Suppressor macrophage treated with lipopolysaccharide for 4 hours (primary cell): Measurements from ENCODE around the gene SLC26A6.

Experiments
- DNase-seq: peaks from one replicate; pipeline ENCODE4 v3.0.0-alpha.2; 2020

Gene SLC26A6

GRCh38 chr3:48661501-48662144, 26.4 kb upstream of the SLC26A6 start:
- peak; percentile 64 for DNase-seq

- DNase-seq, result no peak
Measured at GRCh38 chr3:48660800-48661400, 25.6 kb upstream of the SLC26A6 start.

DNA sequence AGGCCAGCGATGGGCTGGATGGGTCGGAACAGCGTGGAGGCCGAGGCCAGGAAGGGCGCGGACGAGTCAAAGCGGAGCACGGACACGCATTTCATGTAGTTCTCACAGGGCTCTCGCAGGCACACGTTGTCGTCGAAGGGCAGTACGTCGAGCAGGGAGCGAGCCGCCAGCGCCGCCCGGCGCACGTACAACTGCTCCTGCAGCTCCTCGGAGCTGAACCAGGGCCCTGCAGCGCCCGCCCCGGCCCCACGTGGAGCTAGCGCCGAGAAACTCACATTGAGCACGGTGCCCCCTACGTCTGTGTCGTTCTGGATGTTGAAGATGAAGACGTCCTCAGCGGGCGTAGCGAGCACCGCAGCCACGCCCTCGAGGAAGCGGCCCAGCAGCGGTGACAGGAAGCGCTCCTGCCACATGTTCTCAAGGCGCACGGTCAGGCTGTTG, 21.6 kb upstream of the SLC26A6 start:
- DNase-seq, result no peak

DNA sequence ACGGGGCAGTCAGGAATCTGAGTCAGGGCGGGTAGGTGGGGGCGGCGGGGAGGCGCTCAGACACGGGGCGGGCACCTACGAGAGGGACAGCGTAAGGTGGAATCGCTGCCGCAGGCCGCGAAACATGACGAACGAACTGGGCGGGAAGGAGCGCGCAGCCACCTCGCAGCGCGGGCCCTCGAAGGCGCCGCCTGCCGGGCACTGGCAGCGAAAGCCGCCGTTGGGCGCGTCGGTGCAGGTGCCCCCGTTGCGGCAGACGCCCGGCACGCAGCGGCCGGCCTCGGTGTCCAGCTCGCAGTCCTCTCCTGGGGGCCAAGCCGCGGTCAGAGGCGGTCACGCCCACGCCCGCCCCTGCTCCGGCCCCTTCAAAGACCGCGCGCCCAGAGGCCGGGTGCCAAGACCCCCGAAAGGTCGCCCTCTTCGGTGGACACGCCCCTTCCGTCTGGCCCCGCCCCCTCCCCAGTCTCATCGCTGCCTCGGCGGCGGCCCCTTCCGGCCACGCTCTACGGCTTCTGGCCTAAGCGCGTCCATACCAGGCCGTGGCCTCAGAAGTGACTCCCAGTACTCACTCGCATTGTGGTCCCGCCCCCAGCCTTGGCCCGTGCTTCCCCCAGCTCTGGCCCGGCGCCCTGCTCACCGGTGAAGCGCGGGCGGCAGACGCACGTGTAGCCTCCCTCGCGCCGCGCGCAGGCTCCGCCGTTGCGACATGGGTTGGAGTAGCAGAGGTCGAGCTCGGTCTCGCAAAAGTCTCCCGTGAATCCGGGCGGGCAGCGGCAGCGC, 21.0 kb upstream of the SLC26A6 start:
- DNase-seq, result peak; percentile 79

DNA sequence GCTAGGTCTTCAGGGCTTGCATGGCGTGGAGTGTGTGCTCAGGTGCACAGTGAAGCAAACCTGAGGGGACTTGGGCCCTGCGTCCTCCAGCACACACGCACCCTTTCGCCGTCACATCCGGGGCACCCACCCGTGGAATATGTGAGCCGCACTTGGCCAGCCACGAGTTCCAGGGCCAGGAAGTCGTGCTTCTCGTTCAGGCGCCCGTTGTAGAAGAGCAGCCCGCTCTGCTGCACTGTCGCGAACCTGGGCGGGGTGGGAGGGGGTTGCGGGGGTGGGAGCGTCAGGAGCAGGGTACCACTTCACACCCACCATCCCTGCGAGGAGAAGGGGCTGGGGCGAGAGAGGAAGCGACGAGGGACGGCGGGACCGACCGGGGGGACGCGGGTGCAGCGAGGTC, 20.3 kb upstream of the SLC26A6 start:
- DNase-seq, result no peak

DNA sequence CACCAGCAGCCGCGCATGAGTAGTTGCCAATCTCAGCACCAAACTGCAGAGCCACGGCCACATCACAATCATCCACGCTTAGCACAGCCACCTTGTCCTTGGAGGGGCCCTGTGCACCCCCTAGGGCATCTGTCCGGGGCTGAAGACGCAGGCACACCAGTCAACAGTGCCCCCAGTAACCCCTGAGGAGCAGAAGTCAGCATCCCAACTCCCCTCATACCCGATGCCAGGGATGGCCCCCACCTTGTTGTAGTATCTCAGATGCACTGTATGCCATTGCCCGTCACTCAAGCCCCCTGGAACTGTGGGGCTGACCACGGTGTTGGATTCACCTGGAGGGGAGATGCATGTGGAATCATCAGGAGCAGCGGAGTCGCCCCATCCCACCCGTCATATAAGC, 19.8 kb upstream of the SLC26A6 start:
- no peak for DNase-seq

GRCh38 chr3:48652923-48653715, 17.9 kb upstream of the SLC26A6 start:
- DNase-seq, result no peak

- no peak for DNase-seq
Measured at GRCh38 chr3:48651771-48652170, 16.5 kb upstream of the SLC26A6 start.

DNA sequence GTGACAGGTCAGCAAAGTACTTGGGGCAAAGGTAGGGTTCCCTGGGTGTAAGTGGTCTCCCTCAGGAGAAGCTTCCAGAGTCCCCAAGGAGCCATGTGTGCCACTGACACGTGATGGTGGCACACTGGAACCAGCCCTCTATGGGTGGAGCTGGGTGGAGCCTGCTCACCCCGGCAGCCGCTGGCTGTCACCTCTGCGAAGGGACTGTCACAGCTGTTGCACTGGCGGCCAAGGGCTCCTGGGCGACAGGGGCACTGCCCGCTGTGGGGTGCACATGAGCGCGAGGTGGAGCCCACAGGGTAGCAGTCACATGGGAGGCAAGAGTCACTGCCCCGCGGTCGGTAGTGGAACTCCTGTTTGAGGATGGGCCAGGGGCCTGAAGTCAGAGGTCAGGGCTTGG, 15.5 kb upstream of the SLC26A6 start:
- no peak for DNase-seq

GRCh38 chr3:48648188-48648850, 13.1 kb upstream of the SLC26A6 start:
- no peak for DNase-seq

GRCh38 chr3:48647714-48648113, 12.5 kb upstream of the SLC26A6 start:
- no peak for DNase-seq

- DNase-seq, result no peak
Measured at GRCh38 chr3:48644898-48645760, 9.9 kb upstream of the SLC26A6 start.

DNA sequence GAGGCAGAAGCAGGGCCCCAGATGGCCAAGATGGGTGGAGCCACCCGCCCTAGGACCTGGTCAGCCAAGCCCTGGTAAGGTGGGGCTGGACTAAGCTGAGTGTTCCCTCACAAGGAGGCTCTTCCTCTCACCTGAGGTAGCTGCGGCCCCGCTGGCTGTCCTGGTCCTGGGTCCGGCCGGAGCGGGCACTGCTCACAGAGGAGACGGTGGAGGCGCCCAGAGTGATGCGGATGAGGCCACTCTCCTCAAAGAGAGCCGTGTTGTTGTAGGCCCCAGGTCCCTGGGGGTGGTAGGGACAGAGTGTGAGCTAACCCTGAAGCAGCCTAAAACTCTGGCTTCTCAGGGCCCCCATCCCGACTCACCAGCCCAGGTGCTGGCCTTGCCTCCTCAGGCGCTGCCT, 7.3 kb upstream of the SLC26A6 start:
- no peak for DNase-seq

DNA sequence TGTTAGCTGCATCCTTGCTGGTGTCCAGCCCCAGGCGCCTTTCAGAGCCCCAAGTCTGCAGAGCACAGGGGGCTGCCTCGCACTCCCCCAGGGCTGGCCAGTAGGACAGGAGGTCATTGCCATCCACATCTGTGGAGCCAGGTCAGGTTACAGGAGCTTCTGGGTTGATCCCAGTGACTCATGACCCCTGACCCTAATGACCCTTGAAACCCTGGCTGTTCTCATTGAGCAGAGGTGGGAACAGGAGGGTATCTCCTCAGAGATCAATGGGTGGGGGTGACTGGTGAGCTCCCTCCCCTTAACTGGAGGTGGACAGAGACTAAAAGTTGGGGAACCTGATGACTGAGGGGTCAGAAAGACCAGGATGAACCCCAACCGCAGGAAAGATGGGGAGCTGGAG, 6.1 kb upstream of the SLC26A6 start:
- no peak for DNase-seq

- DNase-seq, result no peak
Measured at GRCh38 chr3:48639944-48640606, 4.8 kb upstream of the SLC26A6 start.

GRCh38 chr3:48637305-48637704, 2.0 kb upstream of the SLC26A6 start:
- DNase-seq, result no peak

DNA sequence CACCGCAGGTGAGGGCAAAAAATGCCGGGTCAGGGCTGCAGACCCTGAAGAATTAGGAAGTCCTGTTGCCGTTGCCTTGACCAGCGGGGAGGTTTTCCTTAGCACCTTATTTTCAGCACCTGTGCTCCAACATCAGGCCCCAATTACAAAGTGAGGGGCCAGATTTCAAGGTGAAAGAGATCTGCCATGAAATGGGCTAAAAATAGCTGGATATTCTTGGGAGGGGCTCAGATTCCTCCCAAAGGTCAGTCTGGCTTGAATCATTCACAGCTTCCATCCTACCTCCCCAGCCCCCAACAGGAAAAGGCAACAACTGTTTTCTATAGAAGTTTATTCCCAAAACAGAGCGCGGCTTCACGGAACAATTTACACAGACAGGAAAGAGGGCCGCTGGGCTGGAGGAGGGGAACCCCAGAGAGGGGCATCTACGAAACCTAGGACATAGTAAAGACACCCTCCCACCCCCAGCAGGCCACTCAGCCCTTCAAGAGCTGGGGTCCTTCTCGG, 941 bp upstream of the SLC26A6 start:
- no peak for DNase-seq

DNA sequence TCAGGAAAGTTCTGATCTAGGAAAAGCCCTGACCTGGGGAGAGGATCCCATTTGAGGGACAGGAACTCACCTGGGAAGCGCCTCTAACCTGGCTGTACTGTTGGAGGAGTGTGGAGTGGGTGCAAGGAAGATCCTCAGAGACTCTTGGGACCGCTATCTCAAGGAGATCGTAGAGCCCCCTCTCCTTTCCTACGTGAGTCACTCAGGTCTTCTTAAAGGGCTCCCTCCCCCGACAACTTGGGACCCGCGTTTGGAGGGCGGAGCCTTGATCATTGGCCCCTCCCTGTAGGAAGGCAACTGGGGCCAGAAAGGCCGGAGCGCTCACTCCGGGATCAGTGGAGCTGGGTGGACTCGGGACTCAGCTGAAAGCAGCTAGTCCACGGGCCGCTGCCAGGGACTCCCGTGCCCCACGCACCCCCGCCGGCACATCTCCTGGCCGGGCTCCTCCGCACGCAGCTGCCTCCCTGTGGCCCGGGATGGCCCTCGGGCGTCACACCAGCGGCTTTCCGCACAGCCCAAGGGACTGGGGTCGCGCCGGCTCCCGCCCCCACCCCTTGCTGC, 520 bp downstream of the SLC26A6 start:
- DNase-seq, result peak; percentile 45

GRCh38 chr3:48633743-48634142, 1.5 kb downstream of the SLC26A6 start:
- DNase-seq, result no peak

- no peak for DNase-seq
Measured at GRCh38 chr3:48633256-48633655, 2.0 kb downstream of the SLC26A6 start.
